ENCODE results near the gene ART1.

- TF ChIP-seq CTCF (IDR thresholded peaks at IDR 0.05; ENCODE audit: extremely low read depth in 1 of 2, insufficient read depth in 1 of 2, low read depth in 1 of 2, low read length in 2 of 2) = no peak
- TF ChIP-seq MYC (IDR thresholded peaks at IDR 0.05; ENCODE audit: low read depth, low read length) = no peak
- TF ChIP-seq POLR2A (IDR thresholded peaks at IDR 0.05; ENCODE audit: low read depth, low read length) = no peak
- TF ChIP-seq MAX (IDR thresholded peaks at IDR 0.05; ENCODE audit: insufficient read depth, insufficient read length) = no peak
- TF ChIP-seq POLR2AphosphoS5 (IDR thresholded peaks at IDR 0.05; ENCODE audit: insufficient read depth, low read depth, low read length) = no peak
- TF ChIP-seq EZH2 (IDR thresholded peaks at IDR 0.05; ENCODE audit: borderline replicate concordance, low read depth, low read length, severe bottlenecking) = no peak
These were observed 13.3 kb downstream of the ART1 start for GRCh38 chr11:3658252-3658651.

Data from endothelial cell of umbilical vein (primary cell).